Measurements from ENCODE around the gene GALNT2. TPM values are rescaled to one million over a fixed set of nuclear protein-coding genes. Genes with fewer than 3 reads are reported as not detected.

GALNT2 gene
- total and polyA plus RNA-seq, 5 donors: 27.4 to 45.5 (median 38.8) TPM

GRCh38 chr1:230303069-230303468, 236.0 kb downstream of the GALNT2 start:
- DNase-seq: no peak

GRCh38 chr1:230303822-230304221, 236.8 kb downstream of the GALNT2 start:
- H3K4me3 ChIP-seq (ENCODE audit: low read length): no peak overlapping the region
- 11% methylated on average over 6 of the region's 6 CpGs for WGBS
- H3K27ac ChIP-seq (ENCODE audit: low read length): no peak overlapping the region
- intact Hi-C loops (cut with DNase I): loop anchor here in 2 of 4 donors (10.0 kb wide), 2 partner anchors 79 to 459 kb away; no protein-coding TSS in a partner anchor
- no peaks in the 10 kb centered on the region for H3K9me3 ChIP-seq (ENCODE audit: control insufficient read depth, low read length)
- H3K4me1 ChIP-seq (ENCODE audit: control insufficient read depth, insufficient read depth, low read length): peaks cover 6% of the 10 kb centered on the region
- ATAC-seq (peak; percentile 69 to 72), DNase-seq (no peak)
- no peaks in the 10 kb centered on the region for H3K27me3 ChIP-seq (ENCODE audit: control insufficient read depth, insufficient read depth)

More at GRCh38 chr1:230303069-230303468, 236.0 kb downstream of the GALNT2 start:
- ATAC-seq: no peak
- Histone ChIP-seq H3K27me3 (ENCODE audit: control insufficient read depth, insufficient read depth) (no peaks in the 10 kb centered on the region), H3K9me3 (ENCODE audit: control insufficient read depth, low read length) (no peaks in the 10 kb centered on the region), H3K4me1 (ENCODE audit: control insufficient read depth, insufficient read depth, low read length) (peaks cover 6% of the 10 kb centered on the region), H3K4me3 (ENCODE audit: low read length) (no peak overlapping the region), H3K27ac (ENCODE audit: low read length) (no peak overlapping the region)
- 80% methylated on average over 6 of the region's 6 CpGs for WGBS
- intact Hi-C loops (cut with DNase I): loop anchor here in 2 of 4 donors (10.0 kb wide), 2 partner anchors 78 to 458 kb away; no protein-coding TSS in a partner anchor

GRCh38 chr1:230306169-230306568, 239.1 kb downstream of the GALNT2 start:
- WGBS: 76% methylated on average over 4 of the region's 4 CpGs
- Histone ChIP-seq H3K27me3 (ENCODE audit: control insufficient read depth, insufficient read depth) (no peaks in the 10 kb centered on the region), H3K27ac (ENCODE audit: low read length) (no peak overlapping the region), H3K4me1 (ENCODE audit: control insufficient read depth, insufficient read depth, low read length) (peaks cover 6% of the 10 kb centered on the region), H3K9me3 (ENCODE audit: control insufficient read depth, low read length) (no peaks in the 10 kb centered on the region), H3K4me3 (ENCODE audit: low read length) (no peak overlapping the region)
- DNase-seq (no peak), ATAC-seq (no peak)
- intact Hi-C loops (cut with DNase I): loop anchor here in 2 of 4 donors (10.0 kb wide), 2 partner anchors 81 to 461 kb away; no protein-coding TSS in a partner anchor

- no peaks in the 10 kb centered on the region for H3K27me3 ChIP-seq (ENCODE audit: control insufficient read depth, insufficient read depth)
- WGBS: 42% methylated on average over 4 of the region's 4 CpGs
- DNase-seq (no peak), ATAC-seq (no peak)
- H3K4me3 ChIP-seq (ENCODE audit: low read length): no peak overlapping the region
- H3K4me1 ChIP-seq (ENCODE audit: control insufficient read depth, insufficient read depth, low read length): peaks cover 6% of the 10 kb centered on the region
- intact Hi-C loops (cut with DNase I): loop anchor here in 2 of 4 donors (10.0 kb wide), 2 partner anchors 82 to 462 kb away; no protein-coding TSS in a partner anchor
- no peak overlapping the region for H3K27ac ChIP-seq (ENCODE audit: low read length)
- no peaks in the 10 kb centered on the region for H3K9me3 ChIP-seq (ENCODE audit: control insufficient read depth, low read length)
These were observed 240.2 kb downstream of the GALNT2 start for GRCh38 chr1:230307213-230307612.

- Histone ChIP-seq H3K27me3 (ENCODE audit: control insufficient read depth, insufficient read depth) (no peaks in the 10 kb centered on the region), H3K4me1 (ENCODE audit: control insufficient read depth, insufficient read depth, low read length) (peaks cover 6% of the 10 kb centered on the region), H3K27ac (ENCODE audit: low read length) (no peak overlapping the region), H3K9me3 (ENCODE audit: control insufficient read depth, low read length) (no peaks in the 10 kb centered on the region), H3K4me3 (ENCODE audit: low read length) (no peak overlapping the region)
- WGBS: 69% methylated on average over 8 of the region's 8 CpGs
- peak; percentile 86 to 93 (median 91) for DNase-seq
- peak; percentile 52 to 86 for ATAC-seq
- intact Hi-C loops (cut with DNase I): loop anchor here in 2 of 4 donors (10.0 kb wide), 2 partner anchors 83 to 463 kb away; no protein-coding TSS in a partner anchor
These were observed 241.0 kb downstream of the GALNT2 start for GRCh38 chr1:230308039-230308438.

GRCh38 chr1:230308821-230309220, 241.8 kb downstream of the GALNT2 start:
- no peaks in the 10 kb centered on the region for H3K27me3 ChIP-seq (ENCODE audit: control insufficient read depth, insufficient read depth)
- no peak overlapping the region for H3K4me3 ChIP-seq (ENCODE audit: low read length)
- no peak for ATAC-seq
- H3K4me1 ChIP-seq (ENCODE audit: control insufficient read depth, insufficient read depth, low read length): peaks cover 2% of the 10 kb centered on the region
- H3K9me3 ChIP-seq (ENCODE audit: control insufficient read depth, low read length): no peaks in the 10 kb centered on the region
- DNase-seq: no peak
- WGBS: 96% methylated on average over 17 of the region's 17 CpGs
- intact Hi-C loops (cut with DNase I): loop anchor here in 2 of 4 donors (10.0 kb wide), 2 partner anchors 84 to 464 kb away; no protein-coding TSS in a partner anchor
- H3K27ac ChIP-seq (ENCODE audit: low read length): no peak overlapping the region

GRCh38 chr1:230309646-230310177, 242.7 kb downstream of the GALNT2 start:
- DNase-seq (no peak), ATAC-seq (no peak)
- H3K27ac ChIP-seq (ENCODE audit: low read length): no peak overlapping the region
- H3K9me3 ChIP-seq (ENCODE audit: control insufficient read depth, low read length): no peaks in the 10 kb centered on the region
- intact Hi-C loops (cut with DNase I): loop anchor here (2.0 to 10.0 kb wide), 5 partner anchors 85 to 649 kb away; no protein-coding TSS in a partner anchor
- no peaks in the 10 kb centered on the region for H3K27me3 ChIP-seq (ENCODE audit: control insufficient read depth, insufficient read depth)
- no peaks in the 10 kb centered on the region for H3K4me1 ChIP-seq (ENCODE audit: control insufficient read depth, insufficient read depth, low read length)
- 96% methylated on average over 15 of the region's 15 CpGs for WGBS
- no peak overlapping the region for H3K4me3 ChIP-seq (ENCODE audit: low read length)

GRCh38 chr1:230310381-230311163, 243.5 kb downstream of the GALNT2 start:
- intact Hi-C loops (cut with DNase I): loop anchor here (2.0 to 10.0 kb wide), 3 partner anchors 646 to 650 kb away; no protein-coding TSS in a partner anchor
- 33% methylated on average over 14 of the region's 14 CpGs for WGBS
- DNase-seq (peak; percentile 78 to 92 (median 86)), ATAC-seq (peak; percentile 86 to 88)
- no peak overlapping the region for H3K4me3 ChIP-seq (ENCODE audit: low read length)
- H3K4me1 ChIP-seq (ENCODE audit: control insufficient read depth, insufficient read depth, low read length): no peaks in the 10 kb centered on the region
- no peak overlapping the region for H3K27ac ChIP-seq (ENCODE audit: low read length)
- no peaks in the 10 kb centered on the region for H3K27me3 ChIP-seq (ENCODE audit: control insufficient read depth, insufficient read depth)
- no peaks in the 10 kb centered on the region for H3K9me3 ChIP-seq (ENCODE audit: control insufficient read depth, low read length)

GRCh38 chr1:230312676-230313075, 245.6 kb downstream of the GALNT2 start:
- H3K27ac ChIP-seq (ENCODE audit: low read length): no peak overlapping the region
- no peaks in the 10 kb centered on the region for H3K4me1 ChIP-seq (ENCODE audit: control insufficient read depth, insufficient read depth, low read length)
- WGBS: 61% methylated on average over 3 of the region's 3 CpGs
- DNase-seq (no peak), ATAC-seq (no peak)
- intact Hi-C loops (cut with DNase I): loop anchor here in 2 of 4 donors (5.0 to 10.0 kb wide), 2 partner anchors 648 to 650 kb away; no protein-coding TSS in a partner anchor
- no peaks in the 10 kb centered on the region for H3K27me3 ChIP-seq (ENCODE audit: control insufficient read depth, insufficient read depth)
- H3K9me3 ChIP-seq (ENCODE audit: control insufficient read depth, low read length): no peaks in the 10 kb centered on the region
- no peak overlapping the region for H3K4me3 ChIP-seq (ENCODE audit: low read length)

GRCh38 chr1:230313453-230314141, 246.6 kb downstream of the GALNT2 start:
- DNase-seq (no peak), ATAC-seq (no peak)
- intact Hi-C loops (cut with DNase I): loop anchor here in 2 of 4 donors (5.0 to 10.0 kb wide), 2 partner anchors 649 to 651 kb away; no protein-coding TSS in a partner anchor
- Histone ChIP-seq H3K27me3 (ENCODE audit: control insufficient read depth, insufficient read depth) (no peaks in the 10 kb centered on the region), H3K4me1 (ENCODE audit: control insufficient read depth, insufficient read depth, low read length) (no peaks in the 10 kb centered on the region), H3K4me3 (ENCODE audit: low read length) (no peak overlapping the region), H3K27ac (ENCODE audit: low read length) (no peak overlapping the region), H3K9me3 (ENCODE audit: control insufficient read depth, low read length) (no peaks in the 10 kb centered on the region)
- 66% methylated on average over 12 of the region's 12 CpGs for WGBS

Measured in right cardiac atrium (tissue), 5 donors.